B cell (primary cell): ENCODE data around the gene EYS. TPM values are rescaled to one million over a fixed set of nuclear protein-coding genes. Genes with fewer than 3 reads are reported as not detected.

Source experiments
- ATAC-seq: fragments of 200-7000 bp; cut with Tn5 transposase; one replicate; pipeline ENCODE4 v1.10.0; 2021; ENCODE audit warnings: low read depth, mild to moderate bottlenecking, moderate number of reproducible peaks, moderate library complexity
- CTCF ChIA-PET: fragments of 350-600 bp; sonication (Branson Sonifier 250); formaldehyde crosslinking; loops from one replicate; lab custom pipeline; 2021; ENCODE audit warnings: antibody characterized with exemption, inconsistent platforms; lab: Charles Lee
- POLR2A ChIA-PET: fragments of 350-600 bp; sonication (Branson Sonifier 250); formaldehyde crosslinking; loops from one replicate; lab custom pipeline; 2021; ENCODE audit warnings: antibody characterized with exemption; lab: Charles Lee
- DNase-seq: peaks from one replicate; pipeline ENCODE4 v3.0.0; 2013
- H2AFZ ChIP-seq: 2 replicates; pipeline ENCODE4 v1.6.1; 2012; ENCODE audit warnings: mild to moderate bottlenecking, low read depth, low read length; ENCODE audit not compliant: insufficient read depth, poor library complexity, severe bottlenecking
- H3K27ac ChIP-seq, 2 donors: 1 replicate in 1 of 2; 2 replicates in 1 of 2; pipeline ENCODE4 v1.5.1; 2012 to 2013; ENCODE audit warnings: low read length in 2 of 2, mild to moderate bottlenecking in 2 of 2, moderate library complexity in 1 of 2
- H3K27me3 ChIP-seq, 4 experiments: fragments of 200-600 bp in 1 of 4; sonication (generic) in 1 of 4; replicated peaks in 1 of 4; 1 replicate in 2 of 4; 2 replicates in 2 of 4; pipeline versions ENCODE4 v1.6.1 to v1.7.0; 2013 to 2016; ENCODE audit warnings: low read length in 3 of 4, mild to moderate bottlenecking in 2 of 4, mixed read lengths in 1 of 4, moderate library complexity in 1 of 4; ENCODE audit not compliant: insufficient read depth in 4 of 4, control insufficient read depth in 3 of 4; ENCODE audit errors: control extremely low read depth in 1 of 4
- H3K36me3 ChIP-seq, 2 experiments: replicated peaks in 1 of 2; 1 replicate in 1 of 2; 2 replicates in 1 of 2; pipeline versions ENCODE4 v1.6.1 to v1.7.1; 2013; ENCODE audit warnings: low read length in 1 of 2; ENCODE audit not compliant: insufficient read depth in 2 of 2, control insufficient read depth in 1 of 2; ENCODE audit errors: control extremely low read depth in 1 of 2, extremely low read depth in 1 of 2
- H3K4me1 ChIP-seq, 2 donors: fragments of 200-600 bp in 1 of 2; sonication (generic) in 1 of 2; 1 replicate in 1 of 2; 2 replicates in 1 of 2; pipeline versions ENCODE4 v1.5.1 to v1.6.1; 2013 to 2017; ENCODE audit warnings: low read length in 2 of 2; ENCODE audit not compliant: control insufficient read depth in 2 of 2, insufficient read depth in 2 of 2
- H3K4me2 ChIP-seq: replicated peaks from 2 replicates; pipeline ENCODE3; 2012; ENCODE audit warnings: mild to moderate bottlenecking, low read depth, low read length; ENCODE audit not compliant: poor library complexity, severe bottlenecking
- H3K4me3 ChIP-seq, 5 experiments: fragments of 200-600 bp in 1 of 5; sonication (generic) in 1 of 5; 1 replicate in 3 of 5; 2 replicates in 2 of 5; pipeline versions ENCODE4 v1.5.1 to v1.7.0; 2011 to 2016; ENCODE audit warnings: low read length in 4 of 5, mild to moderate bottlenecking in 4 of 5, low read depth in 2 of 5, control low read depth in 1 of 5, moderate library complexity in 1 of 5; ENCODE audit not compliant: insufficient read depth in 1 of 5; ENCODE audit errors: control extremely low read depth in 1 of 5, extremely low read depth in 1 of 5
- H3K79me2 ChIP-seq: fragments of 200-600 bp; sonication (generic); one replicate; pipeline ENCODE4 v1.6.0; 2016; ENCODE audit warnings: low read length; ENCODE audit not compliant: control insufficient read depth, insufficient read depth
- H3K9ac ChIP-seq: fragments of 200-600 bp; sonication (generic); 2 replicates; pipeline ENCODE4 v1.6.1; 2017; ENCODE audit warnings: mild to moderate bottlenecking, low read length, moderate library complexity
- H3K9me3 ChIP-seq, 3 donors: one replicate each; pipeline versions ENCODE4 v1.6.1 to v1.7.1; 2013; ENCODE audit warnings: low read length in 2 of 3; ENCODE audit not compliant: control insufficient read depth in 2 of 3, insufficient read depth in 1 of 3; ENCODE audit errors: control extremely low read depth in 1 of 3
- H4K20me1 ChIP-seq: 2 replicates; pipeline ENCODE4 v1.6.0; 2012; ENCODE audit warnings: mild to moderate bottlenecking, low read length; ENCODE audit not compliant: insufficient read depth, control insufficient read depth, poor library complexity, severe bottlenecking
- H3K27ac Mint-ChIP-seq: one replicate; pipeline ENCODE4 v1.8.0; 2021; ENCODE audit warnings: mixed read lengths
- H3K27me3 Mint-ChIP-seq: one replicate; pipeline ENCODE4 v1.8.0; 2021; ENCODE audit warnings: mixed read lengths
- H3K4me1 Mint-ChIP-seq: one replicate; pipeline ENCODE4 v1.8.0; 2021; ENCODE audit warnings: mixed read lengths
- H3K4me3 Mint-ChIP-seq: one replicate; pipeline ENCODE4 v1.8.0; 2021; ENCODE audit warnings: mixed read lengths
- H3K9me3 Mint-ChIP-seq: one replicate; pipeline ENCODE4 v1.8.0; 2022; ENCODE audit warnings: mixed read lengths; ENCODE audit not compliant: insufficient read depth
- CTCF ChIP-seq: fragments of 200-600 bp; IDR thresholded peaks from one replicate; pipeline ENCODE4 v1.8.0; 2022; ENCODE audit warnings: antibody characterized with exemption, mild to moderate bottlenecking
- EZH2 ChIP-seq: IDR thresholded peaks from 2 replicates; pipeline ENCODE4 v1.6.1; 2012; ENCODE audit warnings: borderline replicate concordance, low read depth, mild to moderate bottlenecking, moderate library complexity, low read length; ENCODE audit not compliant: insufficient read depth, poor library complexity, severe bottlenecking
- WGBS: methylation state at CpG from one replicate; pipeline ENCODE4 v1.1.5; 2013; ENCODE audit warnings: missing lambda C conversion rate; ENCODE audit not compliant: insufficient coverage; 5-methylcytosine and 5-hydroxymethylcytosine counted together
- intact Hi-C: fragments of 100-400 bp; cut with micrococcal nuclease; formaldehyde crosslinking; loops from one replicate; pipeline ENCODE4 v1.10.0; 2022
- polyA plus RNA-seq: library from polyadenylated mRNA; depleted of rRNA; stranded (reverse); fragments of >200 nt; gene quantifications from 2 replicates; pipeline ENCODE4 v1.2.3, GENCODE V29; 2012
- total RNA-seq, 2 donors: library from RNA; stranded (reverse); fragments of 120-200 nt in 1 of 2; gene quantifications; 1 replicate in 1 of 2; 2 replicates in 1 of 2; pipeline versions ENCODE4 v1.2.3 to v1.2.4, GENCODE V29; 2013 to 2022

The EYS gene
- total and polyA plus RNA-seq, 2 donors (not counting 1 experiment from before 2014, with no cell fraction given): not detected

GRCh38 chr6:63713332-63713731 lies 1993.7 kb downstream of the EYS start:
- H3K27me3 Mint-ChIP-seq: no peaks in the 10 kb centered on the region
- WGBS: 98% methylated on average over 4 of the region's 6 CpGs
- Histone ChIP-seq H3K27me3 (no peaks in the 10 kb centered on the region), H3K79me2 (no peaks in the 10 kb centered on the region), H3K9ac (no peak overlapping the region), H2AFZ (no peak overlapping the region), H3K4me1 (no peaks in the 10 kb centered on the region), H3K36me3 (peaks cover 4 to 53% of the 10 kb centered on the region in 2 experiments), H4K20me1 (peaks cover 8% of the 10 kb centered on the region), H3K4me3 (no peak overlapping the region), H3K4me2 (no peak overlapping the region), H3K27ac (no peak overlapping the region), H3K9me3 (no peaks in the 10 kb centered on the region)
- no peak for ATAC-seq
- intact Hi-C loops: no loop called here
- ChIA-PET POLR2A (no interaction called here), CTCF (no interaction called here)
- no peaks in the 10 kb centered on the region for H3K4me1 Mint-ChIP-seq
- H3K27ac Mint-ChIP-seq: no peak overlapping the region
- TF ChIP-seq CTCF (no peak), EZH2 (no peak)
- H3K9me3 Mint-ChIP-seq: no peaks in the 10 kb centered on the region
- H3K4me3 Mint-ChIP-seq: no peak overlapping the region
- no peak for DNase-seq

- CTCF ChIA-PET: no interaction called here
- Mint-ChIP-seq H3K27ac (no peak overlapping the region), H3K4me1 (no peaks in the 10 kb centered on the region), H3K9me3 (no peaks in the 10 kb centered on the region), H3K4me3 (no peak overlapping the region), H3K27me3 (no peaks in the 10 kb centered on the region)
- Histone ChIP-seq H3K9me3 (no peaks in the 10 kb centered on the region), H3K36me3 (peaks cover 4 to 86% of the 10 kb centered on the region in 2 experiments), H3K4me3 (no peak overlapping the region), H4K20me1 (peaks cover 8% of the 10 kb centered on the region), H3K79me2 (no peaks in the 10 kb centered on the region), H3K27ac (no peak overlapping the region), H3K4me1 (no peaks in the 10 kb centered on the region), H3K4me2 (no peak overlapping the region), H3K27me3 (no peaks in the 10 kb centered on the region), H3K9ac (no peak overlapping the region), H2AFZ (no peak overlapping the region)
- ATAC-seq: no peak
- intact Hi-C loops: no loop called here
- POLR2A ChIA-PET: no interaction called here
- TF ChIP-seq EZH2 (no peak), CTCF (no peak)
- DNase-seq: no peak
Observed at GRCh38 chr6:63709148-63709547, 1997.9 kb downstream of the EYS start.
